GM21447 (cell line): ENCODE measurements around the gene S100A12.
"Not testable (repeated sequence)": the region's sequence is repeated elsewhere in the genome, so short reads cannot be mapped to it uniquely, and the experiment has no call there.

Experiments used
- ATAC-seq: cut with Tn5 transposase; IDR thresholded peaks from one replicate; pipeline ENCODE4 v1.9.1; 2021; ENCODE audit not compliant: unreplicated experiment

The S100A12 gene

GRCh38 chr1:153375511-153375910 is at the start of gene S100A12:
S100A12 (minus strand) TSS chr1:153375621; CDS start chr1:153374592, 1,029 bp downstream.
- ATAC-seq = no peak

DNA sequence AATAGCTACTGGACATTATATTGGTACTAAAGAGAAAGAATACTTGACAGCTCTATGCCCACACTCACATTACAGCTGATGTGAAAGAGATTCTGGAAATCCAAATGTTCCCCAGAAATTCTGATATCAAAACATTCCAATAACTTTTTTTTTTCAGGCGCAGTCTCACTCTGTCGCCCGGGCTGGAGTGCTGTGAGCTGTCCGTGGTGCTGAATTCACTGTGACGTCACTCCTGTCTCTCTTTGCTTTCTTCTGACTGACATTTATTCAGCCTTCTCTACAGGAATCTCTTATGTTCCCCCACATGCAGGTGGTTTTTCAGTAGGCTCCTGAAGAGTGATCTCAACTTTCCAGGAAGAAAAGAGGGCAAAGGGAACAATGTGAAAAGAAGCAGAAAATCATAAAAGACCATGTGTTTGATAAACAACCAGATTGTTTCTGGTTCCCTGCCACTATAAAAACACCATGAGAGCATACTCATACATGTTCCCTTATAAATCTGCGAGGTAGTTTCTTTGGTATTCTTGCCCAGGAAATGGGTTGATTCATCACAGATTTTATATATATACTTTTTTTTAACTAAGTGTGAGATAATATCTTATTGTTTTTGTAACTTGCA is 47.1 kb upstream of the S100A12 start:
- ATAC-seq = no peak

- no peak for ATAC-seq
Measured at GRCh38 chr1:153420306-153420705, 44.9 kb upstream of the S100A12 start.

DNA sequence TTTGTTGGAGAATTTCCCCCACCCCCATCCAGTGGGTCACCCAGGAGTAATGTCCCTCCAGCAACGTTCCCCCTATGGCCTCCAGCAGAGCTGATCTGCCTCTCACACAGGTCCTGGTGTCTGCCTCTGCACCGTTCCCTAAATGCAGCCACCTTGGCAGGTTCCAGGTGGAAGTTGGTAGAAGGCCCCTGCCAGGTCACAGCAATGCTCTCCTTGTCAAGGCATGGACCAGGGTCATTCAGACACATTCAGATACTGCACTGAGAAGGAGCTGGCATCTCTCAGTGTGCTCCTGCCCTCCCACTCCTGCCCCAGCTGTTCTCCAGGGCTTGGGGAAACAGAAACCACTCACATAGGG is 44.0 kb upstream of the S100A12 start:
- ATAC-seq = not testable (repeated sequence)

GRCh38 chr1:153418758-153419435 is 43.5 kb upstream of the S100A12 start:
- ATAC-seq = not testable (repeated sequence)

DNA sequence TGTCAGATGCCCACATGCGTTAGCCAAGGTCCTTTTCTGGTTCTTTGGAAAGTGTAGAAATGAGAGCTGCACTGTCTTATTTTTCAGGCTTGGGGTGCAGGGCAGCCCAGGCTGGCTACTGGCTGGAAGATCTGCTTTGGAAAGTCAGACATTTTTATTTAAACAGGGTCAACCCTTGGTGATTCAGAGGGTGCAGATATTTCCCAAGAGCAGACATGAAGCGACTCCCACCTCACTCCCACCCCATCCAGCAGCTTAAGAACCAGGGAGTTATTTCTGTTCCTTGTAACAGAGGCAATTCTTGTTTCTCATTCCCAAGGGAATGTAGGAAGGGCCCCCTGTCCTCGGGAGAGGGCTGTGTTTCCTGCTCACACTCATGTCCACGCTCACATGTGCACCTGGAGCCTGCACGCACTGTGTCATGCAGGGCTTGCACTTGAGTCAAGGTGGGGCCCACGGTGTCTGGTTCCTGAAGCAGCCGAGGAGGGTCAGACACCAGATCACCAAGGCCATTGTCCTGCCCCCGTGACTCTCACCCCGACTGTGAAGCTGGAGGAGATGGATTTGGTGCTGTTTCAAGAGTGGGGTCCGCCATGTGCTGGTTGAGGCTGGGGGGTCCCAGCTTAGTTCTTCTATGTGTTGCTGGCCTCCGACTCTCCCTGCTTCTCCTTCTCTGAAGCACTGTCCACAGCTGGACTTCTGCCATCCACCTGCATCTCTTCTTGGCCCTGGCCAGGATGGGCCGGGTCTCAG is 41.9 kb upstream of the S100A12 start:
- ATAC-seq = no peak

GRCh38 chr1:153415850-153416570 is 40.6 kb upstream of the S100A12 start, which contains the start of gene S100A7A:
S100A7A (plus strand) TSS chr1:153416520; CDS start chr1:153418083, 1,563 bp downstream.
- ATAC-seq = no peak

DNA sequence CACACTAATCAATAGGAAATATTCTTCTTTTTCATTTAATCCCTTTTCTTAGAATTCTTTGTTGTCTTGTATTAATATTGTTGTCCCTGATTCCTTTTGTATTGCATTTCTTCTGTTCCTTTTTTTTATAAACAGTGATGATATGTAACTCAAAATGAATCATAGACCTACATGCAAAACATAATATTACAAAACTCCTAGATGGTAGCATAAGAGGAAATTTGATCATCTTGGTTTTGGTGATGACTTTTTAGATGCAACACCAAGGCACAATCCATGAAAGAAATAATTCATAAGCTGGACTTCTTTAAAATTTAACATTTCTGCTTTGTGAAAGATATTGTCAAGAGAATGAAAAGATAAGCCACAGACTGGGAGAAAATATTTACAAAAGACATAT is 38.5 kb upstream of the S100A12 start:
- not testable (repeated sequence) for ATAC-seq

- not testable (repeated sequence) for ATAC-seq
Measured at GRCh38 chr1:153407274-153407673, 31.9 kb upstream of the S100A12 start.

GRCh38 chr1:153405825-153406599 is 30.6 kb upstream of the S100A12 start:
- not testable (repeated sequence) for ATAC-seq

GRCh38 chr1:153404768-153405167 is 29.3 kb upstream of the S100A12 start:
- no peak for ATAC-seq

GRCh38 chr1:153404086-153404635 is 28.7 kb upstream of the S100A12 start:
- ATAC-seq = no peak

- no peak for ATAC-seq
Measured at GRCh38 chr1:153403421-153404085, 28.1 kb upstream of the S100A12 start.

DNA sequence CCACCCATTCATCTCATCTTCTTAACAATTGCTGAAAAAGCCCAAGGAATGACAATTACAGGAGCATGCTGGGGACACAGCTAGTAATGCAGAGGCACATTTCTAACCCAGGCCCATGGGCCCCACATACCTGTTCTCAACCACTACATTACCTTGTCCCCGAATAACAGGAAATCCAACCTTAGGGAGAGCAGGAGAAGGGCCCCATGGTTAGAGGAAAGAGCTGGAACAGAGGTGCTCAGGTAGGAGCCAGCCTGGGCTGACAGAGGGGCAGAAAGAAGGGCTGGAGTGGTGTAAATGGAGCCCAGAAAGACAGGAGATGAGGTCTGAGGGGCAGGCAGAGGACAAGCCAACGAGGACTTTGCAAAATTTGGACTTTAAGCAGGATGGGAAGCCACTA is 26.8 kb upstream of the S100A12 start:
- no peak for ATAC-seq

- ATAC-seq = no peak
Measured at GRCh38 chr1:153401461-153401860, 26.0 kb upstream of the S100A12 start.

GRCh38 chr1:153400244-153400643 is 24.8 kb upstream of the S100A12 start:
- ATAC-seq = no peak

GRCh38 chr1:153399401-153400055 is 24.1 kb upstream of the S100A12 start:
- ATAC-seq = no peak

DNA sequence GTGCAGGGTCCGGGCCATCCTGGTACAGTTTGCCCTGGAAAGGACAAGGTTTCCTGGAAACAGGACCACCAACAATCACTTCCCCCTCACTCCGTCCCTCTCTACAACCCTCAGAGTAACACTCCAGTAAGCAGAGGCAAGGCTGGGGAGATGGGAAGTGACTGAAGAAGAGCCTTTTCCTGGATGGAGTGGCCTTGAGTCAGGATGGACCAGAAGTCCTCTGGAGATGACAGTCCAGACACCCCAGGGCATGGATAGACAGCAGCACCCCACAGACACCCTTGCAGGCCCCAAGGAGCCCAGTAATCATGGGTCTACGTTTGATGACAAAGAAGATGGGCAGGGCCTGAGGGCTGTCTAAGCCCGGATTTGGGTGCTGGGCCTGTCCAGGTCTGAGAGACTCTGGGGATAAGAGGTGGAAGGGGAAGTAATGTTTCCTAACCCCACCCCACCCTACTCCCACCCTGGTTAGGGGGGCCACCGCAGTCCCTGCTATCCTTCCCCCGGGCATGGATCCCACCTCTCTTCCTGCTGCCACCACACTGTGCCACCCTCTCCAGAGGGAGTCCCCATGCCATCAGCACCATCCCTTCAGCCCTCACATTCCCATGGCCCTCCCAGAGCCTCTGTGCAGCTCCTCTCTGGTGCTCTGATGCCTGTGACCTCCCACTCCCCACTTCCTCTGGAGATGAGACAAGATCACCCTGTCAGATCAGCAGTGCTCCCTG is 22.7 kb upstream of the S100A12 start:
- no peak for ATAC-seq
